ENCODE results near the gene THRAP3. TPM values are rescaled to one million over a fixed set of nuclear protein-coding genes. Genes with fewer than 3 reads are reported as not detected.

THRAP3 gene
- total RNA-seq (2021; fragmentation: NEBNext Ultra II Directional; extraction: Animal tissue kit (Norgen Biotek cat#: 25700)): 183 TPM in 2 replicates
- polyA plus RNA-seq (2011; rRNA removed): 36.0 and 40.2 TPM in 2 replicates
- 57.4 TPM for polyA plus RNA-seq (2011; cell fraction: cytosol; rRNA removed)
- polyA plus RNA-seq (2011; cell fraction: nucleus; rRNA removed): 56.5 TPM
- polyA plus RNA-seq (2012, experiment 1 of 2): 91.4 to 137 TPM (median 101 TPM) in 4 replicates
- polyA plus RNA-seq (2012, experiment 2 of 2): 18.0 TPM
- 107 TPM for polyA plus RNA-seq (2013, experiment 1 of 2)
- polyA plus RNA-seq (2013, experiment 2 of 2): 101 TPM
- 133 and 218 TPM in 2 replicates for polyA minus RNA-seq (2011; rRNA and poly(A)+ RNA removed)
- 76.3 TPM for polyA minus RNA-seq (2011; cell fraction: cytosol; rRNA and poly(A)+ RNA removed)
- polyA minus RNA-seq (2011; cell fraction: nucleus; rRNA and poly(A)+ RNA removed): 86.2 TPM
- long read RNA-seq, experiment 1, partial matches to known transcripts: 5 of 57 reads
- long read RNA-seq, experiment 1, other reads (novel, unspliced or antisense): 52 of 57 reads
- long read RNA-seq, experiment 2, partial matches to known transcripts: 216 of 234 reads
- long read RNA-seq, experiment 2, other reads (novel, unspliced or antisense): 18 of 234 reads

GRCh38 chr1:36223996-36224536 is at the start of gene THRAP3:
TSS of gene THRAP3 (plus strand) at chr1:36224443. CDS start at chr1:36282564, 58,121 bp downstream.
- peak; percentile 98 to 99 for DNase-seq (ENCODE audit: low read depth in 1 of 2, low spot score in 2 of 2)
- H3K9me3 ChIP-seq (ENCODE audit: insufficient read depth in 2 of 2, low read depth in 1 of 2, low read length in 1 of 2): no peaks in the 10 kb centered on the region
- H3K36me3 ChIP-seq (ENCODE audit: control insufficient read depth in 2 of 4, insufficient read depth in 4 of 4, low read length in 3 of 4): peaks cover 0 to 14% (median 6%) of the 10 kb centered on the region in 4 experiments; a peak in 5 of 8 replicates
- no peaks in the 10 kb centered on the region; the same call in 1 of the 2 replicates for H3K79me1 ChIP-seq (ENCODE audit: low read depth, low read length)
- H2BK120ac ChIP-seq (replicated peaks; ENCODE audit: low read depth, low read length): no peak within 1 kb of the TSS
- H3K23ac ChIP-seq (ENCODE audit: insufficient read length): no peak within 1 kb of the TSS
- CTCF ChIA-PET (ENCODE audit: partially characterized antibody): interaction anchor here (0.8 to 5.0 kb wide), 22 partner anchors 10 to 205 kb away, joined by 3 to 38 read pairs (median 5); partner anchors contain the start of genes LSM10 and TRAPPC3
- H3K27ac ChIP-seq (ENCODE audit: low read depth, low read length): peak within 1 kb of the TSS; percentile 98
- H4K8ac ChIP-seq (ENCODE audit: extremely low read depth, insufficient read depth, low read length): peak within 1 kb of the TSS; percentile 94
- H2BK5ac ChIP-seq (ENCODE audit: low read depth, low read length): peak within 1 kb of the TSS; percentile 95
- H2AFZ ChIP-seq (ENCODE audit: low read length): peak within 1 kb of the TSS; percentile 82
- POLR2A ChIA-PET (ENCODE audit: partially characterized antibody): interaction anchor here (0.8 to 5.0 kb wide), 25 partner anchors 15 to 240 kb away, joined by 3 to 48 read pairs (median 5); partner anchors contain the start of genes MAP7D1, MRPS15, SH3D21 and STK40
- 0 out of 2 replicates have a peak within 1 kb of the TSS, but pooled peaks have one; percentile 74 for H2BK15ac ChIP-seq (ENCODE audit: low read length)
- H2BK12ac ChIP-seq (ENCODE audit: low read depth, low read length): peak within 1 kb of the TSS; percentile 78; the same call in 1 of the 2 replicates
- H3K9ac ChIP-seq (replicated peaks in 1 of 4; ENCODE audit: extremely low read depth in 1 of 4, low read depth in 3 of 4, low read length in 3 of 4): peak within 1 kb of the TSS; percentile 82 to 98 (median 96)
- H3K56ac ChIP-seq (replicated peaks; ENCODE audit: insufficient read length, low read depth, low read length): peak within 1 kb of the TSS; percentile 91
- H3K4ac ChIP-seq (replicated peaks; ENCODE audit: insufficient read length, low read depth, low read length): peak within 1 kb of the TSS; percentile 41
- FAIRE-seq: no peak
- WGBS, 2 experiments (ENCODE audit: extremely low coverage in 1 of 2, insufficient coverage in 1 of 2, insufficient read length in 1 of 2, insufficient replicate concordance in 2 of 2, low coverage in 1 of 2, low lambda C conversion rate in 2 of 2, missing lambda C conversion rate in 1 of 2): 1% methylated on average over 38 of the region's 45 CpGs; no CpG with 5 or more reads in 1 of the 2 experiments
- peak within 1 kb of the TSS; percentile 95 for H3K18ac ChIP-seq (ENCODE audit: extremely low read depth, low read length)
- peaks cover 2% of the 10 kb centered on the region for H3K23me2 ChIP-seq (ENCODE audit: low read depth, low read length)
- H3K27me3 ChIP-seq (replicated peaks in 1 of 4; ENCODE audit: control insufficient read depth in 3 of 4, extremely low read depth in 1 of 4, insufficient read depth in 3 of 4, low read length in 3 of 4): no peaks in the 10 kb centered on the region
- H4K91ac ChIP-seq (replicated peaks; ENCODE audit: insufficient read length, low read length): peak within 1 kb of the TSS; percentile 69
- peaks cover 0 to 3% (median 0%) of the 10 kb centered on the region in 4 experiments; a peak in 1 of 7 replicates for H3K4me1 ChIP-seq (replicated peaks in 1 of 4; ENCODE audit: control insufficient read depth in 3 of 4, insufficient read depth in 4 of 4, low read length in 3 of 4)
- peaks cover 39 to 47% of the 10 kb centered on the region in 2 experiments for H3K79me2 ChIP-seq (ENCODE audit: control insufficient read depth in 1 of 2, insufficient read depth in 2 of 2, low read length in 2 of 2)
- H3K4me3 ChIP-seq (ENCODE audit: extremely low read depth in 1 of 4, insufficient read depth in 2 of 4, low read depth in 3 of 4, low read length in 4 of 4): peak within 1 kb of the TSS; percentile 91 to 96 (median 94)
- H4K20me1 ChIP-seq (replicated peaks in 1 of 2; ENCODE audit: control insufficient read depth in 1 of 2, insufficient read depth in 2 of 2, low read length in 2 of 2): peaks cover 14 to 19% of the 10 kb centered on the region in 2 experiments
- no peak within 1 kb of the TSS for H3K14ac ChIP-seq (ENCODE audit: insufficient read length)
- peak within 1 kb of the TSS; percentile 85 to 94 for H3K4me2 ChIP-seq (ENCODE audit: insufficient read depth in 1 of 2, low read depth in 2 of 2, low read length in 2 of 2)
- H4K5ac ChIP-seq (ENCODE audit: insufficient read length, low read depth, low read length): peak within 1 kb of the TSS; percentile 82
- no peak within 1 kb of the TSS for H2BK20ac ChIP-seq (ENCODE audit: low read length)
- H2AK5ac ChIP-seq (ENCODE audit: low read depth, low read length): no peak within 1 kb of the TSS
- TF ChIP-seq JUND (IDR thresholded peaks at IDR 0.05; ENCODE audit: low read length): no peak; the same call in 1 of the 2 replicates
- TF ChIP-seq SUZ12 (IDR thresholded peaks at IDR 0.05; ENCODE audit: low read length): no peak
- TF ChIP-seq TCF12 (IDR thresholded peaks at IDR 0.05; ENCODE audit: low read depth, low read length): 0 out of 2 replicates have a peak, but pooled peaks have one; percentile 24
- TF ChIP-seq CTCF (IDR thresholded peaks at IDR 0.05; ENCODE audit: control extremely low read depth in 1 of 3, insufficient read depth in 1 of 3, low read depth in 1 of 3, low read length in 3 of 3): no peak
- TF ChIP-seq, protein P1, sequence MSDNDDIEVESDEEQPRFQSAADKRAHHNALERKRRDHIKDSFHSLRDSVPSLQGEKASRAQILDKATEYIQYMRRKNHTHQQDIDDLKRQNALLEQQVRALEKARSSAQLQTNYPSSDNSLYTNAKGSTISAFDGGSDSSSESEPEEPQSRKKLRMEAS (IDR thresholded peaks at IDR 0.05): peak; percentile 69
- no peak for TF ChIP-seq FOSL1 (IDR thresholded peaks at IDR 0.05; ENCODE audit: insufficient read depth, low read depth, low read length)

Measured in H1 (cell line).